K562 (cell line): Measurements from ENCODE around the gene CDS2. TPM values are rescaled to one million over a fixed set of nuclear protein-coding genes. Genes with fewer than 3 reads are reported as not detected.

Experiments
- ARID3A ChIP-seq: IDR thresholded peaks from 2 replicates; pipeline ENCODE4 v1.6.1; 2012; ENCODE audit warnings: low read depth, low read length, improper control_type of control experiment, borderline replicate concordance
- CTCF ChIP-seq, 3 experiments: IDR thresholded peaks in 2 of 3; conservative IDR thresholded peaks in 1 of 3; 2 replicates each; pipeline ENCODE4 v1.5.1; 2011 to 2012; ENCODE audit warnings: low read length in 3 of 3, mild to moderate bottlenecking in 3 of 3, control low read depth in 2 of 3, improper control_type of control experiment in 1 of 3, inconsistent platforms in 1 of 3, low read depth in 1 of 3, mixed read lengths in 1 of 3, moderate library complexity in 1 of 3; ENCODE audit not compliant: insufficient read depth in 2 of 3
- FIP1L1 ChIP-seq: fragments of 200-400 bp; formaldehyde crosslinking; IDR thresholded peaks from 2 replicates; pipeline ENCODE4 v1.6.1; 2018; ENCODE audit warnings: mild to moderate bottlenecking, low read depth, low read length; ENCODE audit not compliant: poor library complexity, severe bottlenecking
- HEY1 ChIP-seq: fragments of 250-450 bp; sonication (Bioruptor Pico); IDR thresholded peaks from 2 replicates; pipeline ENCODE4 v1.5.0; 2020; ENCODE audit warnings: mild to moderate bottlenecking, moderate library complexity, borderline replicate concordance
- MBD2 ChIP-seq: sonication (generic); IDR thresholded peaks from 2 replicates; pipeline ENCODE4 v1.6.1; 2016; ENCODE audit warnings: low read depth, borderline replicate concordance
- NR0B1 ChIP-seq: fragments of 450-650 bp; IDR thresholded peaks from one replicate; pipeline ENCODE4 v1.6.1; 2018; ENCODE audit warnings: mild to moderate bottlenecking, moderate library complexity; ENCODE audit not compliant: partially characterized antibody
- NR3C1 ChIP-seq: sonication (generic); formaldehyde crosslinking; IDR thresholded peaks from 2 replicates; pipeline ENCODE4 v1.8.1; 2022; ENCODE audit warnings: missing genetic modification reagents
- RBM39 ChIP-seq: fragments of 200-400 bp; formaldehyde crosslinking; optimal IDR thresholded peaks from 2 replicates; pipeline ENCODE3; 2018; ENCODE audit warnings: low read depth, low read length
- SAFB ChIP-seq: fragments of 200-400 bp; formaldehyde crosslinking; IDR thresholded peaks from 2 replicates; pipeline ENCODE4 v1.6.1; 2017; ENCODE audit warnings: low read depth, low read length, borderline replicate concordance
- SAP30 ChIP-seq: fragments of 200-600 bp; sonication (generic); IDR thresholded peaks from 2 replicates; pipeline ENCODE4 v1.6.1; 2012; ENCODE audit warnings: borderline replicate concordance, low read depth, mild to moderate bottlenecking, moderate library complexity, low read length, control low read depth, inconsistent platforms; ENCODE audit not compliant: insufficient read depth, poor library complexity, severe bottlenecking
- SNIP1 ChIP-seq: fragments of 450-650 bp; IDR thresholded peaks from 2 replicates; pipeline ENCODE4 v1.7.1; 2017; ENCODE audit warnings: low read depth, mild to moderate bottlenecking
- ZBED1 ChIP-seq: IDR thresholded peaks from 2 replicates; pipeline ENCODE4 v1.6.1; 2014
- ZBTB11 ChIP-seq, 3 experiments: fragments of 200-800 bp in 1 of 3; fragments of 250-450 bp in 1 of 3; fragments of 450-650 bp in 1 of 3; sonication (Bioruptor Pico) in 1 of 3; sonication (Bioruptor generic) in 1 of 3; formaldehyde crosslinking in 1 of 3; IDR thresholded peaks; 2 replicates each; pipeline versions ENCODE4 v1.6.1 to v1.8.0; 2016 to 2022; ENCODE audit warnings: mild to moderate bottlenecking in 2 of 3, missing genetic modification characterization in 2 of 3, missing compliant biosample characterization in 1 of 3, moderate library complexity in 1 of 3
- ZBTB5 ChIP-seq: fragments of 450-650 bp; IDR thresholded peaks from 2 replicates; pipeline ENCODE4 v1.6.1; 2017; ENCODE audit warnings: antibody characterized with exemption
- ZNF12 ChIP-seq: sonication (generic); formaldehyde crosslinking; IDR thresholded peaks from 2 replicates; pipeline ENCODE4 v1.4.0; 2020; ENCODE audit warnings: mild to moderate bottlenecking, missing genetic modification reagents
- polyA plus RNA-seq, 8 experiments: library from polyadenylated mRNA; depleted of rRNA in 4 of 8; stranded (reverse) in 5 of 8; unstranded in 3 of 8; fragments of >200 nt; fragmentation: Nextera tagmentation in 2 of 8; fragmentation: Illumina TruSeq in 1 of 8; extraction: Ambion mirVana in 2 of 8; extraction: Trizol in 1 of 8; gene quantifications; 2 replicates each; pipeline versions ENCODE4 v1.2.1 to v1.2.3, GENCODE V29; 2011 to 2014; ENCODE audit warnings: inconsistent platforms in 1 of 8, missing spikeins in 1 of 8
- total RNA-seq, 7 experiments: library from RNA; depleted of rRNA in 6 of 7; stranded (reverse); fragments of >200 nt in 6 of 7; fragmentation: Illumina TruSeq in 2 of 7; extraction: Trizol in 2 of 7; gene quantifications; 2 replicates each; pipeline versions ENCODE4 v1.2.1 to v1.2.3, GENCODE V29; 2011 to 2021; ENCODE audit warnings: low replicate concordance in 1 of 7

The CDS2 gene
- total and polyA plus RNA-seq, 9 of the 15 experiments (the other 6 are each of a cell fraction or from before 2014, with no cell fraction given): 6.4 to 46.4 (median 12.2) TPM

- TF ChIP-seq CTCF (IDR thresholded peaks at IDR 0.05 in 2 of 3, conservative IDR thresholded peaks at IDR 0.05 in 1 of 3; ENCODE audit: insufficient read depth in 2 of 3, low read depth in 1 of 3, low read length in 3 of 3) (no peak), SNIP1 (no peak), NR3C1 (CRISPR knock-in tag) (no peak; the same call in none of the 2 replicates), RBM39 (no peak), MBD2 (peak; percentile 79; the same call in 1 of the 2 replicates), ZBED1 (no peak), SAP30 (no peak), ZBTB5 (no peak), ARID3A (no peak), ZBTB11 (CRISPR knock-in tag; IDR thresholded peaks at IDR 0.05) (no peak), SAFB (no peak), NR0B1 (no peak), FIP1L1 (peak; percentile 33), ZNF12 (peak; percentile 73; the same call in 1 of the 2 replicates), HEY1 (CRISPR knock-in tag) (no peak)
Measured at GRCh38 chr20:5119435-5120184, 7.2 kb upstream of the CDS2 start, which contains the start of gene PCNA (continued).
